A549 treated with Hydrocortisone at 1 μM for 4 hours (cell line): Measurements from ENCODE around the gene MRPL54. TPM values are rescaled to one million over a fixed set of nuclear protein-coding genes. Genes with fewer than 3 reads are reported as not detected.

ENCODE experiments used
- total RNA-seq: library from RNA; stranded (reverse); fragments of 200-300 nt; extraction: Qiagen RNA extraction; gene quantifications from 5 replicates; pipeline ENCODE4 v1.2.3, GENCODE V29; 2022

MRPL54 gene
- 60.1 to 76.7 TPM (median 65.6 TPM) in 5 replicates for total RNA-seq

DNA sequence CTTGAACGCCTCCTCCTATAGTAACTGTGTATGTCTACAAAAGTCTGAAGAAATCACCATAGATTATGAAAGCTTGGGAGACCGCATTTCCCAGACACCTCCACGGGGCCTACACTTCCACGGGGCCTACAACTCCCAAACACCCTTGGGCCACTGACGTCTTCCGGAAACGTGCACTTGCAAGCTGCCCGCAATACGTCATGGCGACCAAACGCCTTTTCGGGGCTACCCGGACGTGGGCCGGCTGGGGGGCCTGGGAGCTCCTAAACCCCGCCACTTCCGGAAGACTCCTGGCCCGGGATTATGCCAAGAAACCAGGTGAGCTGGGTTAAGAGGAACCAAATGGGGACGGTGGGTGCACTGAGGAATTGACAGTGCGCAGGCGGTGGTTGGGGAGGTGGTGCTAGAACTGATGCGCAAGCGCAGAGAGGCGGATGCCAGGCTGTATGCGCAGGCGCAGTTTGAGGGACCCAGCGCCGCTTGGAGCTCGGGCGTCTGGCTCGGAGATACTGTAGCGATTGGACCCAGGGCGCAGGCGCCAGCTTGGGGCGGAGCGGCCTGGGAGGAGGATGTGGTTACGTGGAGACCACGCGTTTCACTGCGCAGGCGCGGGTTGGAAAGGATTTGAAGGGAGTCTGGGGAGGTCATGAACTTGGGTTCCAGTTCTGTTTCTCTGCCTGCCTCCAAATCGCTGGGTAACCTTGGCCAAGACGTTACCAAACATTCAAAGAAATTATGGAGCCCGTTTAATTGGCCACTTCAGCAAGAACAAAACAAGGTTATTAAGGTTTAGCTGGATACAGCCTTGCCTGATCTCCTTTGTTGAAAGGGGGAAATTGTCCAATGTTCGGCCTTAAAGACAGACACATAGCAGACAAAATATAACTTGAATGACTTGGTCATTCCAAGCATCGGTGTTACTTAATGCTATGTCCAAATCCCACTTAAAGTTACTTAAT is at the start of gene MRPL54:
Gene MRPL54 (plus strand): TSS at position 182 of the 959 bp plus-strand sequence. CDS start 19 bp downstream, at position 201.

DNA sequence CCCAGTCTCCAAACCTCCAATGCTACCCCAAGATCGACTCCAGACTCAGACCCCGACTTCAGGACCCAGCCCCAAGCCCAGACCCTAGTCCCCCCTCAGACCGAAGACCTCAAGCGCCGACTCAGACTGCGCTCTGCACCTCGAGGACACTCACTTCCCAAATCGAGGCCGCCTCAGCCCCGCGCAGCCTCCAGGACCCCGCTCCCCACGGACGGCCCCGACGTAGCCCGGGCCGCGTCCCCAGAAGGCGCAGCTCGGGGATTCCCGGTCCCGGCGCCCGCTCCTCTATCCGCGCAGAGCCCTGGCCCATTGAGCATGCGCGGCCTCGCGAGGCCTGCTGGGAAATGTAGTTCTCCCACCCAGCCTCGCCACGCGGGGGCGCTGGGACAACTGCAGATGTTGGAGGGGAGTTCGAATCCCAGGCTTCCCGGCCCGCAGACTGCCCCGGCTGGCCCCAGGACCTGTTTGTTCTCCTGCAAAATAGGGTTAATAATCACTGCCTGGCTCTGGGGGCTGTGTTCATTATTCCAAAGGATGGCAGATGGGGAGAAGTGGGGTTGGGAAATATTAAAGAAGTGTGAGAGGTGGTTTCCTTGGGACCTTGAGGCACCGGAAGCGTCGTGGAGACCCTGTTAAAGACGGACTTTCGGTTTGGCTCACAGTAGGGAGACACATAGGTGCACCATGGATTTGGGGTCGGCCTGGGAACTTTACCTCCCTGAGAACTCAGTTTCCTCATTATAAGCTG is 926 bp upstream of the MRPL54 start, which contains the start of gene APBA3:
Gene APBA3 (minus strand): TSS at position 311 of the 748 bp plus-strand sequence. CDS start 1,428 bp downstream, outside the sequence.

DNA sequence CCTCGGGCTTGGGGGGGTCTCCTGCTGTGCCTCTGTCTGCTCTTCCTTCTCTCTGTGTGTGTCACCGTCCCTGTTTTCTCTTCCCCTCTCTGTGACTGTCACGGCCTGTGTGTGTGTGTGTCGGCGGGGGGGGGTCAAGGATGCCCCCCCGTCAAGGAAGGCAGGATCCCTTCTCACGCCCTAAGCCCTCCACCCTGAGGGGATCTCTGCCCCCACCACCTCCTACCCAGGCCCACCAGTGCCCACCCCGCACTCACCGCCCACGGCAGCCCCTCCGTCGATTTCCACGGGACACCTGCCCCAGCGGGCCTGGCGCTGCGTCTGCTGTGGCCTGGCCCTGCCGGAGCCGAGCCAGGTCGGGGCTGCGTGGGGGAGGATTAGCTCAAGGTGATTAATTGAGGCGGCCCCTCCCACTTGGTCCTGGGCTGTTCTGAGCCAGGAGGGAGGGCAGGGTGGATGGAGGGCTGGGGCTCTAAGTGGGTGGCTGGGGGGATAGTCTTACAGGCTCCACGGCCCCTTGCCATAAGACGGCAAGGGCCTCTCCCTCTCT is 9.5 kb downstream of the MRPL54 start, which contains the start of gene RAX2:
Gene RAX2 (minus strand): TSS at position 323 of the 550 bp plus-strand sequence. CDS start 486 bp downstream, outside the sequence.

DNA sequence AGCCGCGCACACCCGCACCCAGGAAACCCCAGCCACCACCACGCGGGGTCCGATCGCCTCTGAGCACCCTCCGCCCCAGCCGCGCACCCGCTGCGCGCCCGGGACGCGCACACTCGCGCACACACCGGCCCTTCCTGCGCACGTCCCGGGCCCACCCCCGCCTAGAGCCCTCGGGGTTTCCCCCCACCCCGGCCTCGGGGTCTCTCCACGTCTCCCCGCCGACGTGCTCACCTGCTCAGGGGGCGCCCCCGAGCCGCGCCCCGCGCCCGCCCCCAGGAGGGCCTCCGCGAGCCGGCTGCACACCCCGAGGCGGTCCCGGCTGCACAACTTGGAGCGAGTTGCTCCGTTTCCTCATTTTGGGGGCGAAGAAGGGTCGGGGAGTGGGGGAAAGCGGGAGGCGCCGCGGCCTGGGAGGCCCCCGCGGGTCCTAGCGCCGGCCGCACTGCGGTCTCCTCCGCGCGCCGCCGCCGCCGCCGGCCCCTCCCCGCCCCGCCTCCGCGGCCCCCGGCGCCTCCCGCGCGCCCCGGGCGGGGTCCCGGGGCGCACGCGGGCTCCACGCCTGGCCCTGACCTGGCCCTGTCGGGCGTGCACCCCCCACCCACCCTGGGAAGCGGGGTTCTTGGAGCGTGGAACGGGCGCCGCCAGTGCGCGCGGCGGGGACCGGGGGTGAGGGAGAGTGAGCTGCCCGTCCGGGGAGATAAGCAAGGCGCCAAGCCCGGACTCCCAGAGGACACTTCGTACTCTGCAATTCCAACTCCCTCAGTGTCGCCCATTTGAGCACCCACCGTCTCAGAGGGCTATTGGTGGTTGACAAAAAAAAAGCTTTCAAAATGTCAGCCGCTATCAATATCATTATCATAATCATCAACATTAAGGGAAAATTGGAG is 23.7 kb downstream of the MRPL54 start, which contains the start of gene MATK:
Gene MATK (minus strand): TSS at position 444 of the 887 bp plus-strand sequence. CDS start 1,246 bp downstream, outside the sequence.

Other genes starting within 250 kb of the MRPL54 start
- gene TEKTIP1, start 223.5 kb upstream of the MRPL54 start, total RNA-seq, result 0.20 to 0.23 TPM in 2 of 5 replicates, not detected in the others
- gene MFSD12, start 205.1 kb upstream of the MRPL54 start, total RNA-seq, result 124 to 145 TPM (median 137 TPM) in 5 replicates
- 41.3 to 60.6 TPM (median 56.1 TPM) in 5 replicates for gene HMG20B, start 189.7 kb upstream of the MRPL54 start, total RNA-seq
- gene GIPC3, start 177.2 kb upstream of the MRPL54 start, total RNA-seq, result 0.17 to 0.32 TPM (median 0.25 TPM) in 5 replicates
- 0.86 to 1.5 TPM (median 1.0 TPM) in 5 replicates for gene TBXA2R, start 155.8 kb upstream of the MRPL54 start, total RNA-seq
- gene CACTIN, start 135.9 kb upstream of the MRPL54 start, total RNA-seq, result 12.1 to 17.4 TPM (median 17.0 TPM) in 5 replicates
- 11.1 to 13.1 TPM (median 11.9 TPM) in 5 replicates for gene PIP5K1C, start 62.2 kb upstream of the MRPL54 start, total RNA-seq
- gene TJP3, start 54.3 kb upstream of the MRPL54 start, total RNA-seq, result 0.39 to 0.69 TPM (median 0.56 TPM) in 5 replicates
- gene APBA3, start 990 bp upstream of the MRPL54 start, total RNA-seq, result 9.8 to 11.6 TPM (median 11.1 TPM) in 5 replicates
- gene RAX2, start 9.5 kb downstream of the MRPL54 start, total RNA-seq, result not detected in 5 replicates
- 0.52 to 1.5 TPM (median 0.99 TPM) in 5 replicates for gene MATK, start 23.7 kb downstream of the MRPL54 start, total RNA-seq
- 0.20 TPM in 1 of 5 replicates, not detected in the others for gene ZFR2, start 106.4 kb downstream of the MRPL54 start, total RNA-seq
- gene ATCAY, start 118.0 kb downstream of the MRPL54 start, total RNA-seq, result 0.06 to 0.20 TPM (median 0.08 TPM) in 5 replicates
- not detected in 5 replicates for gene NMRK2, start 170.4 kb downstream of the MRPL54 start, total RNA-seq
- gene DAPK3, start 208.4 kb downstream of the MRPL54 start, total RNA-seq, result 41.5 to 57.8 TPM (median 43.6 TPM) in 5 replicates
- gene EEF2, start 222.8 kb downstream of the MRPL54 start, total RNA-seq, result 1,002 to 1,061 TPM (median 1,049 TPM) in 5 replicates
- gene PIAS4, start 245.1 kb downstream of the MRPL54 start, total RNA-seq, result 13.8 to 18.4 TPM (median 17.0 TPM) in 5 replicates